Fibroblast of skin of right quadriceps (primary cell): ENCODE data around the gene BLOC1S3.
A peak's percentile ranks its signal among the peaks of the same experiment; 100 is the strongest.

Source experiments
- DNase-seq: peaks from one replicate; pipeline ENCODE4 v3.0.0-alpha.2; 2013

Gene BLOC1S3

DNA sequence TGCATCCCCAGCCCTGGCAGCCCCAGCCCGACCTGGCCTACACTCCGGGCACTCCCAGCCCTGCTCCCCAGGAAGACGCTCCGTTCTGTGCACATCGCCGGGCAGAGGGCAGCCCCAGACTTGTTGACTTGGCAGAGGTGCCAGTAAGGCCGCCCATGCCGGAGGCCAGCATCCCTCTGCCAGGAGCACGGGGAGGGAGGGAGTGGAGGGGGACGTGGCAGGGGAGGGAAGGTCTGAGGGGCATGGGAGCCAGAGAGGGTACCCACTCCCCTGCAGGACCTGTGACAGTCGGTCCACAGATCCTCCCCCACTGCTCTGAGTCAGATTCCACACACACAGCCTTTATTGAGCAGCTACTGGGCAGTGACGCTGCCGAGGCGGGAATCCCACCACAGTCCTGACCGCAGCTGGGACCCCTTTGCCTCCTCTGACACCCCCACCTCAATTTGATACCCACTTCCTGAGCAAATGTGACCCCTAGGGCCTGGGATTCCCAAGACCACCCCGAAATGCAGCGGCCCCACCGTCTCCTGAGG is 15.9 kb upstream of the BLOC1S3 start:
- DNase-seq: no peak

DNA sequence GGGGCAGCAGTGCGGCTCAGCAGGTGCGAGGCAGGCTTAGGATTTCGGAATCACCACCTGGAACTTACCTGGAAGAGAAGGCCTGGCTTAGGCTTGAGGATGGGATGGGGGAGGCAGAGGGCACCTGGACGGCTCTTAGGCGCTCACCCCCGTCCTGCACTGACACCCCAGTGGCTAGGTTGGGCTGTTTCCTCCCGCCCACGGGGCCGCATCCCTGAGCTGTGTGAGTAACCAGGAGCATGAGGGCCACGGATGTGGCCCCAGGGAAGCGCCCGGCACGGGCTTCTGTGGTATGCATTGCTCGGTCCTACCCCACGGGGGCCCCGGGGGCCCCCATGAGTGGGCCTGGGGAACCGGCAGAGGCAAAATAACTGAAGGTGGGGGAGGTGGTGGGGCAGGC is 15.4 kb upstream of the BLOC1S3 start:
- DNase-seq: no peak

DNA sequence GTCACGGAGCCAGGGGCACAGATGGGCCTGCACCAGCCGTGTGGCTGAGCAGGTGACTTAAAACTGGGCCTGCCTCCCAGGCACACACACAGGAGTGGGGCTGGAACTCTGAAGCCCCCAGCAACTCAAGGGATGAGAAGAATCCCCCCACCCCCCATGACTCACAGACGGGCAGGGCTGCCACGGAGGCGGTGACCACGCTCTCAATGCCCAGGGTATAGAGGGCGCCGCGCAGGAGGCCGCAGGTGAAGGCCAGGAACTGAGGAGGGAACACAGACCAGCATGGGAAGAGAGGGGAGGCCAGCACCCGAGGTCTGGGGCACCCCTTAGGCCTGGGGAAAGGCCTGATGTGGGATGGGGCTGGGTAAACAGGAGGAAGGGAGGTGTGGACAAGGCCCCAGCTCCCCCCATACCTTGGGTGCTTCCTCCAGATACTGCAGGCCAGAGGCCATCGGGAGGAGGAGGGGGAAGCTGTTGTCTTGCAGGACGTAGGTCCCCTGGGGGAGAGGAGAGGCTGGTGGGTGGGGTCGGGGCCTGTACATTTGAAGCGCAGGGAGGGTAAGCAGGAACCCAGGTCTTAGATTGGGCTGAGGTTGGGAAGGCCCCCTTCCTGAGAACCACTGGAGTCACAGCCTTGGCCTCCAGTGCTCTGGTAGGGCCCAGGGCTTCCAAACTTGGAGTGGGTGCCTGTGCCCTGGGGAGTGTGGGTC is 14.7 kb upstream of the BLOC1S3 start:
- no peak for DNase-seq

DNA sequence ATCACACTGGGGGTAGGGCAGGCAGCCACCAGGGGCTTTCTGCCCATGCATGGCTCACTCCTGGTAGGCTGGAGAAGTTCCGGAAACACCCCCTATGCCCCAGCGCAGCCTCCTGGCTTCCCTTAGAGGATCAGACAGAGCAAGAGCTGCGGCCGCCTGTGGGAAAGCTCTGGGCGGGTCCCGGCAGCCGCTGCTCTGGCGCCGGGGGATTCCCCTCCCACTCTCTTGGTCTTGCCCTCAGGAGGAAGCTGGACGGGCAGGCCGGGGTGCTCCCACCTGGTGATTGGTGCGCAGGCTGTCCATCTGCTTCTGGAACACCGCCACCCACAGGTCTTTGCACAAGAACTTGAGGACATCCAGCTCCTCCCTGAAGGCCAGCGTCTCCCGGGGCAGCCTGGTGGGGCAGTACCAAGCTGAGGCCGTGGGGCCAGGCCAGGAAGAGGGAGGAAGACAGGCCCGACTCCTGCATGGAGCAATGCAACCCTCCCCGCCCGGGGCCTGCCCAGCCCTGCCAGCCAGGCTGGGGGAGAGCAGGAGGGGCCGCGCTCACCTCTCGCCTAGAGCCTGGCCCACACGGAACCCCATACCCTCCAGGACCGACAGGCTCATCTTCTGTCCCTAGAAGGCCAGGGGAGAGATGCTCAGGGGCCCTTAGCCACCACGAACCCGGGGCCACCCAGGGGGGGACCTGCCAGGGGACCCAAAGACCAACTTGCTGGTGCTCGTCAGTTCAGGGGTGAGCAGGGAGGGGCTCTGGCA is 13.8 kb upstream of the BLOC1S3 start:
- DNase-seq: peak; percentile 45

DNA sequence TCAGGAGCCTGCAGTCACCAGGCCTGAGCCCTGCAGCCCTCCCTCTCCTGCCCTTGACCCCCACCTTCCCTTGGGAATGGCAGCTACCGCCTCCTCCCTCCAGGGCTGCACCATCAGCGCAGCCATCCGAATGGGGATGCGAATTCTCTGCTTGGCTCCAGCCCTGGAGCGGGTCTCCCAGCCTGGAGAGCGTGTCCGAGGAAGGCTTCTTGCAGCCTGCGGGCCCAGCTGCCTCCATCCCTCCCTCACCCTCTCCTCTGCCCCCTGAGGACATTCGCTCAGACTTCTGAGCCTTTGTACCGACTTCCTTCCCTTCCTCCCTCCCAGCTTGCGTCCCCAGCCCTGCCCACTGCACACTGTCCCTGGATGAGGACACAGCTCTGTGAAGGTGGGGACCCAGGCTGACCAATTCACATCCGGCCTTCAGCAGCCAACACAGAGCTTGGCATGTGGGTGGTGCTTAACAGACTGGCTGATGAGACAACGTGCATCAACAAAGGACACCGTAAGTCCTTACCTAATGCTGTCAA is 11.8 kb upstream of the BLOC1S3 start:
- DNase-seq: no peak

DNA sequence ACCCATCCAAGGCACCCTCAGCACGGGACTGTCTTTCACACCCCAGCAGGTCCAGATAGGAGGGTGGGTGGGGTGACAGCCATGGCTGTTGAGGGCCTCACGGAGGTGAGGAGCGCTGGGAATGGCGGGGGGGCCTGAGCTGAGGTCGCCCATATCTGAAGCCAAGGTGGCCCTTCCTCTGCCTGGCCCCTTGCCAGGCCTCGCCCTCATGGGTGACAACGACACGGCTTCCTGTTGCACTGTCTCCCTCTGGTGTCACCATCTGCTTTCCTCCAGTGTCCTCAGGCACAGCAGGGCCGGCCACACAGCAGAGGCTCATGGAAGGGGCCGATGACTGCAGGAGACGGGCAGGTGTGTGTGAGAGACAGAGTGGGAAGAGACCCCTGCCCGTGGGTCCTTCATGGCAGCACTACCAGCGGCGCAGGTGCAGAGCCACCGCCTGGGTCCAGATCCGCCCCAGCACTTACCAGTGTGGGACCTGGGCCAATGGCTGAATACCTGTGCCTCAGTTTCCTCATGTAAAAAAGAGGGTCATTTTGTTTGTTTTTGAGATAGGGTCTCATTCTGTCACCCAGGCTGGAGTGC is 9.7 kb upstream of the BLOC1S3 start:
- DNase-seq: no peak

DNA sequence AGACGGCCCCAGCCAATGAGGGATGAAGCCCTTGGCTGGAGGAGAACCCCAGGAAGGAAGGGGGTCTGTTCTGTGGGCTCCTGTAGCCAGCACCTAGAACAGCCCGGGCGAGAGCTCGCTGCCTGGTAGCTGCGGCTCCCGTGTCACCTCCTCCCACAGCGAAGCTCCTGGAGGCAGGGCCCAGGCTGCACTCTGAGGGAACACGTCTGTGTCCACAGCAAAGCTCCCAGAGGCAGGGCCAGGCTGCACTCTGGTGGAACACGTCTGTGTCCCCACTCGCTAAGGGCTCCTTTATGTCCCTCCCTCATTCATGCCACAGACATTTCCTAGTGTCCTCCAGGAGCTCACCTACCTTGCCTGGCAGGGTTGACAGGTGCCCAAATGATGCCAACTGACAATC is 9.0 kb upstream of the BLOC1S3 start:
- no peak for DNase-seq

DNA sequence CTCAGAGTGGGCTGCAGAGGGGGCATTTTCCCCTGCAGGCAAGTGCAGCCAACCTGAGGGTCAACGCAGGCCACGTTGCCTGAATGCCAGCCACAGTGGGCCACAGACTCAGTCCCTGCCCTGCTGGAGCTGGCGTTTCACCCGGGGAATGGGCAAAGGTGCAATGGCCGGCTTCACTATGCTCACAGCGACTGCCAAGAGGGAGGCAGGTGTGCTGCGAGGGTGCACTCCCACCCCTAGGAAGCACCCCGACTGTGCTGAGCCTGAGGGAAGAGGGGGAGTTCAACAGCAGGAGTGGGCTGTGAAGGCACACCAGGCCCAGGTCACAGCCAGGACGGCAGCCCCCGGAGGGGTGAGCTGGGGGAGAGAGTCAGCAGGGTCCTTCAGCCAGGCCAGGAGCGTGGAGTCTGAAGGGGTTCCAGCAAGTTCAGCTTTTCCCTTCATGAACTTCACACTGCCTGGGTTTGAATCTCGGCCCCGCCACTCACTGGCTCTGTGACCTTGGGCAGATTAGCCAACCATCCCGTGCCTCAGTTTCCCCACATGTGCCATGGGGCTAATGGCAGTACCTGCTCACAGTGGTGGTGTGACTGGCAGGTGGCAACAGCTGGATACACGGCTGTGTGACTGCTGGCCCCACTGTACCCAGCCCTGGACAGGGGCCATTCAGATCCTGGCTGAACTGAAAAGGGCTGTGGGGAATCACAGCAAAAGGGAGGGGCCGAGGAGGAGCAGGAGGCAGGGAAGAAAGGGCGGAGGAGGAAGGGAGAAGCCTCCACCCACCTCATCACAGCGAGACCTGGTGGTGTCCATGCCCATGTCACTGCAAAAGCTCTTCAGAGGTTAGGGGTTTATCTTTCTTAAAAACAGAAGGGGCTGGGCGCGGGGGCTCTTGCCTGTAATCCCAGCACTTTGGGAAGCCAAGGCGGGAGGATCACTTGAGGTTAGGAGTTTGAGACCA is 8.2 kb upstream of the BLOC1S3 start:
- DNase-seq: no peak

DNA sequence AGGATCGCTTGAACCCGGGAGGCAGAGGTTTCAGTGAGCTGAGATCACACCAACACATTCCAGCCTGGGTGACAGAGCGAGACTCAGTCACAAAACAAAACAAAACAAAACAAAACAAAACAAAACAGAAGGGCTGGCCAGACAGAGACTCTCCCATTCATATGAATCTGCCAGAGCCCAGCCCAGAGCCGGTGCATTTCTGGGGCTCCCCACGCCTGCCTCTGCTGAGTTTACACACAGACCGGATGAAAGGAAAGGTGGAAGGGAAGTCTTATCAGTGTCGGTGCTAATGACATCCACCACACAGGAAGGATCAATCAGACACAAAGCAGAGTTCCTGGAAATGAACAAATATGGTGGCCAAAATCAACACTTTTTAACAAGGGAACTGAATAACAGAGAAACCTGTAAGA is 7.4 kb upstream of the BLOC1S3 start:
- no peak for DNase-seq

DNA sequence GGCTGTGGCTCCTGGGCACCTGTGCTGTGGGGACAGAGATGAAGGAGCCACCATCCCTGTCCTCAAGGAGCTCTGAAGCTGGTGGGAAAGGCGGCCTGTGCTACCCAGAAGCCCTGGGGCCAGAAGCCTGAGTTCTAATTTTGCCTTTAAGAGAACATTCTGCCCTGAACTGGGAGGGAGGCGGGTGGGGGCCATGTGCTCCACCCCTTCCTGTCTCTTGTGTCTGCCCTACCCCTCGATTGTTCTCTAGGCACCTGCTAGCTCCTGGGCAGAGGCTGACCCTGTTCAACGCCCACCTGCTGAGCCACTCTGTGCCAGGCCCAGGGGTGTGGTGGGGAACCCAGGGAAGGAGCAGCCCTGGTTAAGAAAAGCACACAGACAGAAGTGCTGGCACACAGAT is 6.4 kb upstream of the BLOC1S3 start:
- DNase-seq: no peak

DNA sequence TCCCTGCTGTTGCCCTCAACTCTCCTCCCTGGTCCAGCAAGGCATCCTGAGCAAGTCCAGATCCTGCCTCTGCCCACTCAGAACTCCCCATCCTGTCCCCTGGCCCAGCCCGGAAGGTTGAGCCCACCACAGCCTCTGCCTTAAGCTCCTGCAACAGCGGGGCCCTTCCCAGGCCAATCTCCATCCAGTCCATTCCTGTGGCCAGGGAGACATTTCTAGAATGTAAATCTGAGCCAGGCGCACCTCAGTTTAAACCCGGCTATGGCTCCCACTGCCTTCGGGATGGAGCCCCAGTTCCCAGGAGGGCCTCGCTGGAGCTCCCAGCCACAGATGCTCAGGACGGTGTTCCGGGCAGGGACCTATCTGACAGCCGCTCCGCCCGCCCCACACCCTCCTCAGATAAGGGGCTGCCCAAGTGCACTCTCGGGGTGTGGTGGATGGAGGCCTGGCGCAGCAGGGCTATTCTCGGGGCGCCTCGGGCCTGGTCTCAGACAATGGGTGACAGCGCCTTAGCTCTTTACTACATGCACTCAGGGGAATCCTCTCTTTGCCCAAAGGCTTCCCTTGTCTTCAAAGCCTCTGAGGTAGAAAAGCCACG is 5.9 kb upstream of the BLOC1S3 start:
- no peak for DNase-seq

DNA sequence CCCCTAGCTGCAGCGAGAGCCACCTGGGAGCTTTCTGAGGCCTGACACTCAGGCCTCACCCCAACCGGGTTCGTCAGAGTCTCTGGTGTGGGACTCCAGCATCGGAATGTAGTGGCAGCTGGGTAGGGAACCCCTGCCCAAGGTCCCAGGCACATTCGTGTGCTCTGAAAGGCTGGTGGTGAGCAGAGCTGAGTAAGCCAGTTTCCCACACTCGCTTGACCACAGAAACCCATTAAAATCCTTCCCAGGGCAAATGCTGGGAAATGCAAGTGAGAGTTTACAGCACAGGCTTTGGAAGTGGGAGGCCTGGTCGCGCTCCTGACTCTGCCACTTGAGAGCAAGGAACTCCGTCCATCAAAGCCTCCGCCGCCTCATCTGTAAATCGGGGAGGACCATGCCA is 4.8 kb upstream of the BLOC1S3 start:
- peak; percentile 27 for DNase-seq

DNA sequence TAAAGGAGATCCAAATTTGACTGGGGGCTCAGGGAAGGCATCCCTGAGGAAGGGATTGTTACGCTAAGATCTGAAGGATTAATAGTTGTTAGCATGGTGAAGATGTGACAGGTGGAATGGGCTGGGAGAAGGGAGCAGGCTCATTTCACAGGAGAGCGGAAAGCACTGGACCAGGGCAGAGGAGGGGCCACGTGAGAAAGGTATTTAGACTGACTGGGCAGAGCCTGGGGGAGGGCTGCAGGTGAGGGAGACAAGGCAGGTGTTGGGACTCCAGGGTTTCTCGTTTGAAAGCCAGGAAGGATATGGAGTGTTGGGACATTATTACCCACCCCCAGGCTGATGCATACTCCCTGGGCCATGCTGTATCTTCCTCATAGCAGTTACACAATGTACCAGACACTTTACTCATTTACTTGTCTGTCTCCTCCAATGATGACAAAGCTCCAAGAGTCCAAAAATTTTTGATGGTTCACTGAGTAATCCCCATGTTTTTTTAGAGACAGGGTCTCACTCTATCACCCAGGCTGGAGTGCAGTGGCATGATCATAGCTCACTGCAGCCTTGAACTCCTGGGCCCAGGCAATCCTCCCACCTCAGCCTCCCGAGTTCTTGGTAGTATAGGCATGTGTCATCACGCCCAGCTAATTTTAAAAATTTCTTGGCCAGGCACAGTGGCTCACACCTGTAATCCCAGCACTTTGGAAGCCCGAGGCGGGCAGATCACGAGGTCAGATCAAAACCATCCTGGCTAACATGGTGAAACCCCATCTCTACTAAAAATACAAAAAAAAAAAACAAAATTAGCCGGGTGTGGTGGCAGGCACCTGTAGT is 2.9 kb upstream of the BLOC1S3 start:
- no peak for DNase-seq

DNA sequence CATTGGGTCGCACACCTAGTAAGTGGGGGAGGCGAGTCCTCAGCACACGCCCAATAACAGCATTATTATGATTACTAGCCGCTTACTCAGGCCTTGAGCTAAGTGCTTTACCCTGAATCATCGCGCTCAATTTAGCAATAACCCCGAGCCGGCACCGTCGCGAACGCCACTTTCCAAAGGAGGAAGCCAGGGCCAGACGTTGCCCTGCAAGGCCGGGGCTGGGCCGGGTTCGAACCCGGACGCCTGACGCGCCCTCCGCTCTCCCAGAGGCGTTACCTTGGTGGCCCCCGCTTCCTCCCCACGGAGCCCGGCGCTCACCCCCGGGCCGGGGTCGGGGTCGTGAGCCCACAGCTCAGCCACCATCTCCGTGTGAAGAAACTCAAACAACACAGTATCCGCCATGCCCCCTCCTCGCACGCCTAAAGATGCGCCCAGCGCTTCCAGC is 745 bp upstream of the BLOC1S3 start, which contains the start of gene TRAPPC6A:
TSS of gene TRAPPC6A (minus strand) at position 421 of the 445 bp plus-strand sequence. CDS start at position 402, 19 bp downstream.
- DNase-seq: peak; percentile 39

DNA sequence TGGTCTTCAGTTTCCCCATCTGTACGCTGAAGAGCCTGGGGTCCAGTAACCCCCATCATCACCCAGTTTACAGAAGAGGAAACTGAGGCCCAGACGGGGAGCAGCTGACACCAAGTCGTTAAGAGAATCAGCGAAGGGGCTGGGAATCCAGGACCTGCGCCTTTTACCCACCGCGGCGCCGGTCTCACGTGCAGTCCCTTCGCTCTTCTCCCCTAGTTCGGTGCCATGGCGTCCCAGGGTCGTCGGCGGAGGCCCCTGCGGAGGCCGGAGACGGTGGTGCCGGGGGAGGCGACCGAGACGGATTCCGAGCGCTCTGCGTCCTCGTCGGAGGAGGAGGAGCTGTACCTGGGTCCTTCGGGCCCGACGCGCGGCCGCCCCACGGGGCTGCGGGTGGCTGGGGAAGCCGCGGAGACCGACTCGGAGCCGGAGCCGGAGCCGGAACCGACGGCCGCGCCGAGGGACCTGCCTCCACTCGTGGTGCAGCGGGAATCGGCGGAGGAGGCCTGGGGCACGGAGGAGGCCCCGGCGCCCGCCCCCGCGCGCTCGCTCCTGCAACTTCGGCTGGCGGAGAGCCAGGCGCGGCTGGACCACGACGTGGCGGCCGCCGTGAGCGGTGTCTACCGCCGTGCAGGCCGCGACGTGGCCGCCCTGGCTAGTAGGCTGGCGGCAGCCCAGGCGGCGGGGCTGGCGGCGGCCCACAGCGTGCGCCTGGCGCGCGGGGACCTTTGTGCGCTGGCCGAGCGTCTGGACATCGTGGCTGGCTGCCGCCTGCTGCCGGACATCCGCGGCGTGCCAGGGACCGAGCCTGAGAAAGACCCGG is 698 bp downstream of the BLOC1S3 start:
- DNase-seq: peak; percentile 29

DNA sequence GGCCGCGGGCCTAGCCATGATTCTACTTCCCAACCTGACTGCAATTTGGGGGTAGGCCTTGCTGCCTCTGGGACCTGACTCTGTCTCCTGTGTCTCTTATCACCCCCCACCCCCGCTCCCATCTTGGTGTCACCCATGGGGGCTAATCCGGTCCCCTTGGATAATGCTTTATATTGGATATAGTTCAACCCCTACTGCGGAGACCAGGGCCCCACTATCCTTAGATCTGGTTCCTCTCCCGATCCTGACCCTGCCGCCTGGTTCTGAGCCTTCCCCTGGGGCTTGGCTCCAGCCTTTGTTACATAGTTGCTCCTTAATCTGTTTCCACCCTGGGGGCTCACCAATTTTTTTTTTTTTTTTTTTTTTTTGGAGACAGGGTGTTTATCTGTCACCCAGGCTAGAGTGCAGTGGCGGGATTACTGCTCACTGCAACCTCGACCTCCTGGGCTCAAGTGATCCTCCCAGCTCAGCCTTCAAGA is 1.3 kb downstream of the BLOC1S3 start:
- DNase-seq: no peak

DNA sequence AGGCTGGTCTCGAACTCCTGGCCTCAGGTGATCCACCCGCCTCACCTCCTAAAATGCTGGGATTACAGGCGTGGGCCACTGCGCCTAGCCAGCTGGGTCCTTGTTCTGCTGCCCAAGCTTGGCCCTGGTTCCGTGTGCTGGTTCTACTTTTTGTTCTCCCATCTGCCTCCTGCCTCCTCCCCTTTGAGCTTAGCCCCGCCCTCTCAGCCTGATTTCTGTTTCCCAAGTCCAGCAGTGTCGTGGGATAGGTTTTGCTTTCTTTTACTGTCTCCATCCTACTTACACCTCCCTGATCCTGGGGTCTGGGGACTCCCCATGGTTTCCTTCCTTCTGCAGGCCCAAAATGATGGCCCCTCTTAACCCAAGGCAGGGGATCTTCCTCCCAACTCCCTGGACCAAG is 2.4 kb downstream of the BLOC1S3 start:
- DNase-seq: no peak

DNA sequence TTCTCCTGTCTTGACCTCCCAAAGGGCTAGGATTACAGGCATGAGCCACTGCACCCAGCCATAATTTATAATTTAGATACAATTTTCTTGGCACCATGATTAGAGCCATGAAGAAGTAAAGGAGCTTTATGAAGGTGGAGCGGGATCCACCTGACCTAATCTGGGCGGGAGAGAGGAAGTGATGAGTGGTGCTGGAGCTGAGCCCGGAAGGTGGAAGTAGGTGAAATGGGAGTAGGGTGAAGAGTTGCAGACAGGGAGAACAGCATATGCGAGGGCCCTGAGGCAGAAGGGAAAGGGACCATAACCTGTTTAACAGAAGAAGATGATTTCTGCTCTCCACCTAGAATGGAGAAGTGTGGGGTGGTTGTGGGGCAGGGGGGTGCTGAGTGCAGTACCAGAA is 4.2 kb downstream of the BLOC1S3 start:
- DNase-seq: no peak

DNA sequence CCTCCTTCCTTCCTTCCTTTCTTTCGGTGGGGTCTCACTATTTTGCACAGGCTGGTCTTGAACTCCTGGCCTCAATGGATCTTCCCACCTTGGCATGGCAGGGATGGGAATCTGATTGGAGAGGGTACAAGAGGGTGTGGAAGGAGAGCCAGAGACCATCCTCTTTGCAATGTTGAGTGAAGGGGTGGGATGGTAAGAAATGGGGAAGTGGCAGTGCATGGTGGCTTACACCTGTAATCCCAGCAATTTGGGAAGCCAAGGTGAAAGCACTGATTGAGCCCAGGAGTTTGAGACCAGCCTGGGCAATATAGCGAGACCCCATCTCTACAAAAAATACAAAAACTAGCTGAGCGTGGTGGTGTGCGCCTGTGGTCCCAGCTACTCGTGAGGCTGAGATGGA is 5.5 kb downstream of the BLOC1S3 start:
- DNase-seq: no peak
